GM19023 (cell line): ENCODE measurements around the gene RASA2.

Source experiments
- ATAC-seq: cut with Tn5 transposase; IDR thresholded peaks from one replicate; pipeline ENCODE4 v1.9.1; 2021; ENCODE audit warnings: mild to moderate bottlenecking, moderate library complexity; ENCODE audit not compliant: unreplicated experiment

The RASA2 gene

DNA sequence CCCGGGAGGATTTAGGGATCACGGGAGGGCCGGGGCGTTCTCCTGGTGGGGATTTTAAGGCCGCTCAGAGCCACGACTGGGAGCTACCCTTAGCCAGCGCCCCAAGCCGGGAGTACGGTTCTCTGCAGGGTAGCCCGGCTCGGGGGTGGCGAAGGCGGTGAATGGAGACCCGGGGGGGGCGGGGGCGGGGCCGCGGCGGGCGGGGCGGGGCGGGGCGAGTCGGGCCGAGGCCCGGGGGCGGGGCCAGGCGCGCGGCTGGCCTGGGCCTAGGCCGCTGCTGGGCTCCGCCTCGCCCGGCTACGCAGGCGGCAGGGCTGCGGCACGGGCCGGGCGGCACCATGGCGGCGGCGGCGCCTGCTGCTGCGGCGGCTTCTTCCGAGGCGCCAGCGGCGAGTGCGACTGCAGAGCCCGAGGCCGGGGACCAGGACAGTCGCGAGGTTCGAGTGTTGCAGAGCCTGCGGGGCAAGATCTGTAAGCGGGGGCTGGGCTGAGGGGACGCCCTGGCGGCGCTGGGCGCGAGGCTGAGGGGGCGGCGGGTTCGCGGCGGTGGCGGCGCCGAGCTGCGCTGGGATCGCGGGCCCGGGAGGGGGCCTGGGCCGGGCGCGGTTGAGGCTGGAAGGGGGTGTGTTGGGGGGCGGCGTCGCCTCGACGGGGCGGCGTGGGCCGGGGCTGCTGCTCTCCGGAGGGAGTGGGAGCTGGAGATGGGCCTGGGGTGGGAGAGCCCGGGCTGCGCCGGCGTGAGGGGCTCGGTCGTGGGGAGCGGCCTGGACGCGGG is at the start of gene RASA2:
Gene RASA2 (plus strand): TSS at position 282 of the 775 bp plus-strand sequence. CDS start 57 bp downstream, at position 339.
- peak; percentile 67 for ATAC-seq

GRCh38 chr3:141439589-141439988 is 47.2 kb upstream of the RASA2 start:
- no peak for ATAC-seq

- ATAC-seq: peak; percentile 7
These were observed 45.9 kb upstream of the RASA2 start for GRCh38 chr3:141440942-141441341.

- peak; percentile 97 for ATAC-seq
These were observed 45.2 kb upstream of the RASA2 start for GRCh38 chr3:141441381-141442364.

DNA sequence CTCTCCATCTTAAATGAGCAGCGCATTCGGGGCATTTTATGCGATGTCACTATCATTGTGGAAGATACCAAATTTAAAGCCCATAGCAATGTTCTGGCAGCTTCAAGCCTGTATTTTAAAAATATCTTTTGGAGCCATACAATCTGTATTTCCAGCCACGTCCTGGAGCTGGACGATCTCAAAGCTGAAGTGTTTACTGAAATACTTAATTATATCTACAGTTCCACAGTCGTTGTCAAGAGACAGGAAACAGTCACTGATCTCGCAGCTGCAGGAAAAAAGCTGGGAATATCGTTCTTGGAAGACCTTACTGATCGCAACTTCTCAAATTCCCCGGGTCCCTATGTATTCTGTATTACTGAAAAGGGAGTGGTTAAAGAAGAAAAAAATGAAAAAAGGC is 44.4 kb upstream of the RASA2 start:
- no peak for ATAC-seq

GRCh38 chr3:141442914-141443313 is 43.9 kb upstream of the RASA2 start:
- no peak for ATAC-seq

- ATAC-seq: no peak
These were observed 42.1 kb upstream of the RASA2 start for GRCh38 chr3:141444586-141445285.

GRCh38 chr3:141445990-141446389 is 40.8 kb upstream of the RASA2 start:
- no peak for ATAC-seq

GRCh38 chr3:141446737-141447136 is 40.1 kb upstream of the RASA2 start:
- ATAC-seq: no peak

GRCh38 chr3:141447383-141447782 is 39.4 kb upstream of the RASA2 start:
- ATAC-seq: no peak

DNA sequence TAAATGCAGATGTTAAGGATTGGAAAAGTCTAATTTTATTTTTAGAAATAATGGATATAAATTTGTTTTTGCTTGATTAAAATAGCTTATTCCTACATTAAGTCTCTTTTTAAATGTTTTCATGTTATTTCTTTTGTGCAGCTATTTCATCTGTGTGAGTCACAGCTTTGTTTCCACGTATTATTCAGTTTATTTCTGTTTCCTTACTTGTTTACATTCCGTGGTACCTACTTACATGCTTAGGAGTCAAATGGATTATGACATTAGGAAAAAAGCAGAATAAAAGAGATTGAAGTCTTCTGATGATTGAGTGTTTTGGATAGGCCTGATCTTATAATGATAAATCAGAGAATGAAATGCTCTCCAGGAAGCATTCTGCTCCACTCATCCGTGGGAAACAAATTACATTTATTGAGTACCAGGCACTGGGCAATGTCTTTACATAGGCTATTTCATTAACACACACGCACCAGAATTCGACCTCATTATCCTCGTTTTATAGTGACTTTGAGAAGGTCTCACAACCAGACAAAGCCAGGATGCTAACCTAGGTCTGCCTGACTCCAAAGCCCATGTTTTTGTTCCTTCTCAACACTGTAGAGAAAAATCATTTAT is 38.1 kb upstream of the RASA2 start:
- no peak for ATAC-seq

DNA sequence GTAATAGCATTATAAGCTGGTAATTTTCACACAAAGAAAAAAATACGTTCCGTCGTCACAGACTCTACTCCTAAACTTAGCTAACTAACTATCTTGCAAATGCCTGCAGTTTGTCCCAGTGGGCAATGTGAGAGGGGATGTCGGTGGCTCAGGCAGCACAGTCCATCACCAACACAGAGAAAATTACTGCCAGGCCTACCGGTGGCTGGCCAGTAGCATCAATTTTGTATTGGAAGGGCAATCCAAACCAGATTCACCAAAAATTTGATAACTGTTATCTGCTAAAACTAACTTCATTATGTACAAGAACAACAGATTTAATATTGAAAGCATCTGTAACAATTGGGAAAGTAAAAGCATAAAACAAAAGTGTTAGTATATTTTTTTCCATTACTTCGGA is 37.4 kb upstream of the RASA2 start:
- no peak for ATAC-seq

GRCh38 chr3:141450727-141451375 is 36.0 kb upstream of the RASA2 start:
- no peak for ATAC-seq

GRCh38 chr3:141452045-141452444 is 34.8 kb upstream of the RASA2 start:
- peak; percentile 78 for ATAC-seq

DNA sequence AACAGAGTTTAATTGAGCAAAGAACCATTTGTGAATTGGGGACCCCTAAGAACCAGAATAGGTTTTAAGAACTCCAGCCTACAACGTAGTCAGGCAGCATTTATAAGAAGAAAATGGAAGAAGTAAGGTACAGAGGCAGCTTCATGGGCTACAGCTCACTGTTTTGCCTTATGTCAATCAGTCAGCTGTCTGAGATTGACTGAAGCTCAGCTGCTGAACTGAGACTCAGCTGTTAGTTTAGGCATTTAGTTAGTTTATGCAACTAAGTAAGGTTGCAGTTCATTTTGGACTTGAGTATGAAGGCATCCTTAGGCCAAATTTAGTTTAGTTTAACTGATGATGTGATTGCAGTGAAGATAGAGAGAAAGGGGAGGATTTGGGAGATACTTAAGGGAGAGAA is 34.1 kb upstream of the RASA2 start:
- ATAC-seq: no peak

DNA sequence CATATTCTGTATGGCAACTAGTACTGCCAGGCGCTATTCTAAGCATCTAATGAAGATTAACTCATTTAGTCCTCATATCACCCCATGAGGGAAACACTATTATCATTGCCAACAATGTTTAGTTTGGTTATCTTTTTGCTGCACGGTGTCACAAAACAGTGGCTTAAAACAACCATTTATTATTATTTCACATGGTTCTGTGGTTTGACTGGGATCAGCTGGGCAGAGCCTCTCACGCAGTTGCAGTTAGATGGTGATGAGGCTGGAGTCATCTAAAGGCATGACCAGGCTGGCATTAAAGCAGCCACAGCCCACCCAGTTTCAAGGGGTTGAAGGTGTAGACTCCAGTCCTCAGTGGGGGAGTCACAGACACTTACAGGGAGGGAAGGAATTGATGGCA is 32.8 kb upstream of the RASA2 start:
- ATAC-seq: no peak

DNA sequence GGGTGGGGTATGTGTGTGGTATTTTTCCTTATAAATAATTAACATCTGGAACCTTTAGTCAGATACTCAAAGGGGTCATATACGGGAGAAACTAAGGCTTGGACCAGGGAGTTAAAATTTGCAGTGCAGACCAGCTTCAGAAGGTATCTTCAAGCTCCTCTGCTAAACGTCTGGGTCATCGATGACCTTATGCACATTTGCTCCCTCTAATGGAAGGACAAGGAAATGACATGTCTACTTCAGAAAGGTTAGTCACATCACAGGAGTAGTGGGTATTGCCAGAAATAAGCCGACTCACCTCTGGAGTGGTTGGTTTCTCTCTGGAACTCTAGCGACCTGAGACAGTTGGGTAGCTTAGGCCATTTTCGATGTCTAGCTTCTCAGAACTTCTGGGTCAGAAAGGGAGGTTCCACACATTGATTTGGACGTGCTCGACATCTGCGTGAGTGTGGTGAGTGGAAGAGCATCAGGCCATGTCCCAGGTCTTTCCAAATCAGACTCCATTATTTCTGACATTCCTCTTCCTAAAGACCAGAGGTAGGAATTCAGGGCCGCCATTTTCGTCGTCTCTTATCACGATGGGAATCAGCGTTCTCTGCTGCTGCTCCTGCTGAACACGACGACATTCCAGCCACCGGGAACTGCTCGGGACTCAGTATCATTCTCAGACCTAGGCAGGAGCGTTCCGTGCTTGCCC is 31.8 kb upstream of the RASA2 start:
- peak; percentile 46 for ATAC-seq

DNA sequence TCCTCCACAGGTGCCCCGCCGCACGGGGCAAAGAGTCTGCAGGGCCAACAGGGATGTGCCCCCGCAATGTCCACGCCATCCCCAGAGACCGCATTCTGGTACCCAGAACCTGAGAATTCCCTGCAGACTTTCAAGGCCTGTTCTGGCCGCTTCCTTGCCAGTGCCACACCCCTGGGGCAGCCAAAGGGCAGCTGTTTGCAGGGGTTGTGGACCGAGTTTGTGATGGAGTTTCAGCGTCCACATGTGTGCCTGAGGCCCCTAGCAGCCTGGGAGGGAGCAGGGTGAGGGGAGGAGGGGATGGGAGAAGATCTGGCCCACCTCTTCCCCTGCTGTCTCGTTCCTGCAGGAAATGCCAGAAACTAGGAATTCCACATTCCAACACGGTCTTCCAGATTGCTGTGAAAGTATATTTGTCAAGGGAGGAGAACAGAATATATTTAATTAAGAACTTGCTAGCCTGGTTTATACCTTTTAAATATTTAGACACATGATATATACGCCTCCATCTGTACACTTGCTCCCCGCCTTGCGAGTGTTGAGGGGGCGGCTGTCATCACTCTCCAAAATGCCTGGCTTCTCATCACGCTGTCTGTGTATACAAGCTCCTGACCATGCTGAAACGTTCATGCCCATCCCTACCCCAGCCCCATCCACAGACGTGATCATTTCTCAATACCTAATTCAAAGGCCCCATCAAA is 31.1 kb upstream of the RASA2 start:
- ATAC-seq: no peak

DNA sequence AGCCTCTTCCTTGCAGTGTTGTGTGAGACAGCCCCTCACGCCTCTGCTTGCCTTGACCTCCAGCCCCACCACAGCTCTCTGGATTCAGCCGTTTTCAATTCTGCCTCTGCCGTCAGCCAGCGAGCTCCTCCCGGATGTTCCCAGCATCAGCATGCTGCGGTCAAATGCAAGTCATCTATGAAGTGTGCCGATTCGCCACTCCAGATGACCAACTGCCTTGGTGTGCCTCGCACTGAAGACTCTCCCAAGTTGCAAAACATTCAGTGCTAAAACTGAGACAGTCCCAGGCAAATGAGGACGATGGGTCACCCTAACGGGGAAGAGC is 30.6 kb upstream of the RASA2 start:
- no peak for ATAC-seq
